Stimulated activated CD4-positive, alpha-beta T cell treated with anti-CD3 and anti-CD28 coated beads, Interleukin-15, amount 100 ng/mL, for 24 hours (primary cell): ENCODE data around the gene TRIOBP.

Experiments
- DNase-seq: peaks from one replicate; pipeline ENCODE4 v3.0.0-alpha.2; 2020

Gene TRIOBP

DNA sequence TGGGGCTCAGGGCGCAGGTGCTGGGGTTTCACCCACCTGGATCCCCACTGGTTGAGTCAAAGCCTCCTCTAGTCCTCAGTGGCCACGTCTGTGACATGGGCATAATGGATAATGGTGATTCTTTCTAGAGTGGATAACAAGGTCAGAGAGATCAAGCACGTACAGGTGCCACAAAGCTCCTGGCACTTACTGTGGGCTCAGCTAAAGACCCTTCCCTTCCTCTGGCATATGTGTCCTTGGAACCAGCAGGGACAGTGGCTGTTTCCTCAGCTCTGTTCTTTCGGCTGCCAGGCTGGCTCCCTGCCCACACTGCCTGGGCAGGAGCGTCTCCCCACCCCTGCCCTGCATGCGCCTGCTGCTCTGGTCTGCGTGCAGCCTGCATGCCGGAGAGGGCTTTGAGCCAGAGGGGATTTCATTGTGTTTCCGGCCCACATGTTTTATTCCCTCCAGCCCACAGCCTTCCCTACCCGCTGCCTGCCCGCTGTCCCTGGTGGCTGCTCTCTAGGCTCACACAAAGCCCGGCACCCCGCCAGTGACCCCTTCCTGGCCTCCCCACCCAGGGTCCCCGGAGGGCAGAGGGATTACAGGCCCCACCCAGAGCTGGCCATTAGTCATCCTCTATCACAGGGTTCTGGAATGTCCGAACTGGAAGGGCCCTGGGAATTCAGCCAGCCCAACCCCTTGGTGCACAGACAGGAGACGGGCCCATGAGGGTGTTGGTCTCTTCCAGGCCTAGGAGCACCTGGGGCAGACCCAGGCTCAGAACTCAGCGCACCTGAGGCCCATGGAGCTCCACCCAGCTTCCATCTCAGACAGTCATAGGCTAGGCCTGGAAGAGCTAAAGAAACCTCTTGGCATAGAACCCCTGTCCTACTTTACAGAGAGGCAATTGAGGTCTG lies 55.6 kb downstream of the TRIOBP start:
- no peak for DNase-seq

DNA sequence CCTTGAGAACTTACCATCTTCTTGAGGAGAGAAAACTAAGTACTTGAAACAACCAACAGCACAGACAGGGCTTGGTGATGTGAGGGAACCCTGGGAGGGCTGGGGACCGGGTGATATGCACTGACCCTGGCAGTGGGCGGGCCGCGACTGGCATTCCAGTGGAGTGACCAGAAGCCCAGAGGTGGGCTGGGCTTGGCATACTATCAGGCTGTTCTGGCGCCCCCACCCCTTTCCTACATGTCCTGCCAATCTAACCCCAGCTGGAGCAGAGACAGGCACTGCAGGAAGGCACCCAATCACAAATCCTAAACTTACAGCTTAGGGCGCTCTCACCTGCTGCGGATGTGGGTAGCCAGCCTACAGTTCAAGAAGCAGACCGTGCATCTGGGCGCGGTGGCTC lies 56.9 kb downstream of the TRIOBP start:
- DNase-seq, result no peak

DNA sequence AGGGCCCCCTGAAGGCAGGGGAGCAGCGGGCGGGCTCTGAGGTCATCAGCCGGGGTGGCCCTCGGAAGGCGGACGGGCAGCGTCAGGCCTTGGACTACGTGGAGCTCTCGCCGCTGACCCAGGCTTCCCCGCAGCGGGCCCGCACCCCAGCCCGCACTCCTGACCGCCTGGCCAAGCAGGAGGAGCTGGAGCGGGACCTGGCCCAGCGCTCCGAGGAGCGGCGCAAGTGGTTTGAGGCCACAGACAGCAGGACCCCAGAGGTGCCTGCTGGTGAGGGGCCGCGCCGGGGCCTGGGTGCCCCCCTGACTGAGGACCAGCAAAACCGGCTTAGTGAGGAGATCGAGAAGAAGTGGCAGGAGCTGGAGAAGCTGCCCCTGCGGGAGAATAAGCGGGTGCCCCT lies 60.8 kb downstream of the TRIOBP start:
- DNase-seq, result no peak

- DNase-seq, result no peak
Observed at GRCh38 chr22:37758694-37759093, 61.8 kb downstream of the TRIOBP start.

DNA sequence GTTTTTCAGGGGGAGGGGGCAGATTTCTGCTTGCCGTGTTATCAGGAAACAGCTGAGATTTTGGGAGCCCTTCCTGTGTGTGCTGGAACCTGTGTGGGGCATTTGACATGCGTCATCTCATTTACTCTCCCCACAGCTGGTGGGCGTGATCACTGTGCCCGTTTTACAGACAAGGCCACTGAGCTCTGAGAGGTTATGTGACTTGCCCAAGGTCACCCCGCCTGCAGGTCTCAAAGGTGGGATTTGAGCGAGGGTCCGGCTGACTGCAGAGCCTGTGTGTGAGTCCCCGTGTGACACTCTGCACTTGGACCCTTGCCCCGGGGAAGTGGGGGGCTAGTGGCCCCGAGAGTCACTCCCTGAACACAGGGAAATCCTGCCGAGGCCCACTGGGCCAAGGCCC lies 62.4 kb downstream of the TRIOBP start:
- DNase-seq, result no peak

DNA sequence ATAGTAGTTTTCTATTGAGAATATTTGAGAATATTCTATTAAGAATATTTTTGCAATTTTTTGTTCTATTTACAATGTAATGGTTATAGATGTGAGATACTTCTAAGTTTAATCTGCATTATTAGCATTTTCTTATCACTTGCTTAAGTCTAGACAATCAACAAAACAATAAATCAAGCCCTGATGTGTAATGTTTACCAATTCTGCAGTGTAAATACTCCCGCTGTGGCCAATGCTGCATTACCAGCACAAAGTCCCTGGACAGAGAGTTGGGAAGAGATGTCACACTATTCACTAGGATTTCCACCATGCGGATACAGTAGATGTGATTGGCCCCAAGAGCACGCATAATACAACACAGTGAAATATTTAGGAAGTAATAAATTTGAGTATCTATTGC lies 63.3 kb downstream of the TRIOBP start:
- DNase-seq, result no peak

GRCh38 chr22:37762389-37762836 lies 65.6 kb downstream of the TRIOBP start:
- no peak for DNase-seq

DNA sequence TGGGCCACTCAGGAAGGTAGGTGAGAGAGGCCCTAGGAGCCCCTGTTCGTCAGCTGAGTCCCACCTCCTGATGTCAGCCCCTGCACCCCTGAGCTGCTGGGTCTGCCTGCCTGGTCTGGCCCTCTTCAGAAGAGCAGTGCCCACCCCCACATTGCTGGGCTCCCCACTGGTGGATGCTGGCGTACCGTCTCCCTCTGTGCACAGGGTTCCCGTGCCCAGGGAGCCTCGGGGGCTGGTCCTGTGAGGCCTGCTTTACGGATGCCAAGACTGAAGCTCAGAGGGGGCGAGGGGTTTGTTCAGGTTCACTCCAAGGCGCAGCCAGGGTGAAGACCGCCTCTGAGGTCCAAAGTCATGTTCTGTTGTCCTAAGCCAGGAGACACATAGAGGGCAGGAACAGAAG lies 66.2 kb downstream of the TRIOBP start:
- DNase-seq, result no peak

- no peak for DNase-seq
Observed at GRCh38 chr22:37763652-37764051, 66.8 kb downstream of the TRIOBP start.

GRCh38 chr22:37764622-37765021 lies 67.8 kb downstream of the TRIOBP start:
- DNase-seq, result no peak

GRCh38 chr22:37765498-37765897 lies 68.7 kb downstream of the TRIOBP start:
- no peak for DNase-seq

- DNase-seq, result no peak
Observed at GRCh38 chr22:37765953-37766576, 69.2 kb downstream of the TRIOBP start.

GRCh38 chr22:37768273-37768672 lies 71.4 kb downstream of the TRIOBP start:
- no peak for DNase-seq

- no peak for DNase-seq
Observed at GRCh38 chr22:37769056-37769455, 72.2 kb downstream of the TRIOBP start.

- no peak for DNase-seq
Observed at GRCh38 chr22:37771081-37771480, 74.2 kb downstream of the TRIOBP start.

- DNase-seq, result no peak
Observed at GRCh38 chr22:37771702-37772427, 75.0 kb downstream of the TRIOBP start.

GRCh38 chr22:37774728-37775127 lies 77.9 kb downstream of the TRIOBP start:
- DNase-seq, result no peak

DNA sequence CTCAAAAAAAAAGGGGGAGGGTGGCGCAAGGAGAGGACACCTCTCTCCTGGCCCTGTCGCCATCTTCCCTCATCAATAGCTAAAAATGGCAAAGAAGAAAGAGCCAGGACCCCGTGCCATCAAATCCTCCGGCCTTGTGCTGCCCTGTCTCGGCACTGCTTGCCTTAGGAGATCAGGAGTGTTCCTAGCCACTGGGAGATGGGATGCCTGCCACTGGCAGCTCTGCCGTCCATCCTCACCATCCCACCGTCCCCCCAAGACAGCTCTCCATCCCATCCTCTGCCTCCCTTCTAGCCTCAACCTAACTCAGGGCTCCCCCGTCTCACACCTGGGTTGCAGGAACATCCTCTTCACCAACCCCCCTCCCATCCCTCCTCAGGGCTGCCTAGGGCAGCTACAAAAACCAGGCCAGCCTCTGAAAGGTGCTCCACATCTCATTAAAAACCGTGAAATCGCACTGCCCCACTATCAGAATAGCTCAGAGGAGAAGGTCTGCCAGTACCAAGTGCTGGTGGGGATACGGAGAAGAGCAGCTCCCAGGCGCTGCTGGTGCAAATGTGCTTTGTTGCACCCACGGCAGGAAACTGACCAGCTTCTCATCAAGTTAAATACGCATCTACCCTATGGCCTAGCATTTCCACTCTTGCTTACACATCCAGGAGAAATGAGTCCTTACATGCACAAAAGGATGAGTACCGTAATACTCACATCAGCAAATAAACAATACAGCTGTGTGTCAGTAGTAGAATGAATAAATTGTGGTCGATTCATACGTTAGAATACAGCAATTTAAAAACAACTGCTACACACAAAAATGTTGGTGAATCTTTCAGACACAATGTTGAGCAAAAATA lies 79.2 kb downstream of the TRIOBP start:
- no peak for DNase-seq

GRCh38 chr22:37776639-37777005 lies 79.8 kb downstream of the TRIOBP start:
- no peak for DNase-seq

DNA sequence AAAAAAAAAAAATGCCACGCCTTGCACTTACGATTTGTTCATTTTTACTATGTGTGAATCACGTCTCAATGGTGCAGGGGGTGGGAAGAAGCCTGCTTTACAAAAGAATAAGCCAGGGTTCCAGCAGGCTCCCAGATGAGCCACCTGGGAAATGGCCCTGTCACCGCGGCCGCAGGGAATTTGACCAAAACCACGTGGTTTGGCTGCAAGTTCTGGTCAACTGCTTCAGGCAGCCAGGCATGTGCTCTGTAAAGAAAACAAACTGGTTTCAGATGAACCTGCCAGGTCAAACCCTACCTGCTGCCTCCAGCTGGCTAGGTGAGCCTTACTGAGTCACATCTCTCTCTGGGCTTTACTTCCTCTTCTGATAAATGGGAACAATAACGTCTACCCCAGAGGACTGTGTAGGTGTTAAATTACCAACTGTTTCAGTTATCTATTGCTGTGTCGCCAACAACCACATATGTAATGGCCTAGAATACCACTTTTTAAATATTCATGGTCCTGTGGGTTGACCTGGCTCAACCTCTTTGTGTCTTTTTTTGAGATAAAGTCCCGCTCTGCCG lies 80.4 kb downstream of the TRIOBP start:
- DNase-seq, result no peak

DNA sequence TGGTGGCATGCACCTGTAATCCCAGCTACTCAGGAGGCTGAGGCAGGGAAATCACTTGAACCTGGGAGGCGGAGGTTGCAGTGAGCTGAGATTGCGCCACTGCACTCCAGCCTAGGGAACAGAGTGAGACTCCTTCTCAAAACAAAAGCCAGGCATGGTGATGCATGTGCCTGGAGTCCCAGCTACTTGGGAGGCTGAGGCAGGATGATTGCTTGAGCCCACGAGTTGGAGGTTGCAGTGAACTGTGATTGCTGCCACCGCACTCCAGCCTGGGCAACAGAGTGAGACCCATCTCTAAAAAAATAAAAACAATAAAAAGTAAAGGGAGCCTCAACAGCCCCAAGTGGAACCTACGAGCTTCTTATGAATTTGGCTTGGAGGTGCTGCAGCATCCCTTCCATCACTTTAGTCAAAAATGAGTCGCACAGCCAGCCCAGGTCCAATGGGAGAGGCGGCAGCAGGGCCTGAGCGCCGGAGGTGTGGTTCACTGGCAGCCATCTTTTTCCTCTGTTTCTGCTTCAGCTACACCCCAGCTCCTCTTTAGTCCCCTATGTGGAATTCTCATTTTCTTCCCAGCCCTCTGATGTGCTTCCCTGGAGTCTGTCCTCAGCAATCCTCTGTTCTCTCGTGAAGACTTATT lies 81.6 kb downstream of the TRIOBP start:
- no peak for DNase-seq
